HepG2 (cell line): Measurements from ENCODE around the gene RUSF1. TPM values are rescaled to one million over a fixed set of nuclear protein-coding genes. Genes with fewer than 3 reads are reported as not detected.
A peak's percentile ranks its signal among the peaks of the same experiment; 100 is the strongest.

Experiments
- HNF4A ChIP-seq: sonication (generic); formaldehyde crosslinking; IDR thresholded peaks from 2 replicates; pipeline ENCODE4 v1.4.0; 2020; ENCODE audit warnings: missing genetic modification reagents
- HOXD1 ChIP-seq: sonication (generic); formaldehyde crosslinking; IDR thresholded peaks from 2 replicates; pipeline ENCODE4 v1.5.0; 2020; ENCODE audit warnings: missing genetic modification reagents
- KDM4B ChIP-seq: sonication (generic); formaldehyde crosslinking; IDR thresholded peaks from 2 replicates; pipeline ENCODE4 v1.4.0; 2020; ENCODE audit warnings: missing genetic modification reagents
- MYC ChIP-seq: sonication (generic); formaldehyde crosslinking; IDR thresholded peaks from 2 replicates; pipeline ENCODE4 v1.9.0; 2021; ENCODE audit warnings: missing genetic modification reagents, borderline replicate concordance
- ONECUT2 ChIP-seq: sonication (generic); formaldehyde crosslinking; IDR thresholded peaks from 2 replicates; pipeline ENCODE4 v1.4.0; 2020; ENCODE audit warnings: missing genetic modification reagents
- RFX3 ChIP-seq: IDR thresholded peaks from 2 replicates; pipeline ENCODE4 v1.6.1; 2016; ENCODE audit warnings: missing biosample characterization, missing genetic modification reagents
- ZBTB38 ChIP-seq: sonication (generic); formaldehyde crosslinking; IDR thresholded peaks from 2 replicates; pipeline ENCODE4 v1.5.1; 2020; ENCODE audit warnings: mild to moderate bottlenecking, missing genetic modification reagents
- ZKSCAN1 ChIP-seq: fragments of 150-350 bp; IDR thresholded peaks from 2 replicates; pipeline ENCODE4 v1.6.1; 2014; ENCODE audit warnings: low read length
- ZNF121 ChIP-seq: sonication (generic); formaldehyde crosslinking; IDR thresholded peaks from 2 replicates; pipeline ENCODE4 v1.5.0; 2020; ENCODE audit warnings: mild to moderate bottlenecking, missing genetic modification reagents
- ZNF34 ChIP-seq: sonication (generic); formaldehyde crosslinking; IDR thresholded peaks from 2 replicates; pipeline ENCODE4 v1.4.0; 2020; ENCODE audit warnings: mild to moderate bottlenecking, missing genetic modification reagents, borderline replicate concordance
- ZNF558 ChIP-seq: sonication (generic); formaldehyde crosslinking; IDR thresholded peaks from 2 replicates; pipeline ENCODE4 v1.9.0; 2022; ENCODE audit warnings: mild to moderate bottlenecking, missing genetic modification reagents, borderline replicate concordance
- ZNF775 ChIP-seq: sonication (generic); formaldehyde crosslinking; IDR thresholded peaks from 2 replicates; pipeline ENCODE4 v1.4.0; 2020; ENCODE audit warnings: missing genetic modification reagents, mild to moderate bottlenecking, moderate library complexity, borderline replicate concordance
- polyA plus RNA-seq, 8 experiments: library from polyadenylated mRNA; depleted of rRNA in 3 of 8; stranded (reverse) in 7 of 8; unstranded in 1 of 8; fragments of >200 nt; fragmentation: Illumina TruSeq in 4 of 8; extraction: Trizol in 4 of 8; gene quantifications; 2 replicates each; pipeline versions ENCODE4 v1.2.1 to v1.2.3, GENCODE V29; 2011 to 2016; ENCODE audit warnings: low read depth in 4 of 8, missing spikeins in 1 of 8, mixed read lengths in 1 of 8; ENCODE audit not compliant: insufficient read depth in 1 of 8
- total RNA-seq, 5 experiments: library from RNA; depleted of rRNA; stranded (reverse); fragments of >200 nt; fragmentation: Illumina TruSeq; extraction: Trizol; gene quantifications; 2 replicates each; pipeline ENCODE4 v1.2.3, GENCODE V29; 2016; ENCODE audit warnings: low read depth in 1 of 5
- TF ChIP-seq, protein P1 (sequence below), 2 experiments: sonication (generic) in 1 of 2; formaldehyde crosslinking in 1 of 2; IDR thresholded peaks; 2 replicates each; pipeline versions ENCODE4 v1.5.1 to v1.6.1; 2011 to 2020; ENCODE audit warnings: borderline replicate concordance in 1 of 2, low read depth in 1 of 2, low read length in 1 of 2, mild to moderate bottlenecking in 1 of 2, missing genetic modification reagents in 1 of 2, moderate library complexity in 1 of 2
- TF ChIP-seq, protein P2 (sequence below): sonication (generic); formaldehyde crosslinking; IDR thresholded peaks from 2 replicates; pipeline ENCODE4 v1.8.1; 2023; ENCODE audit warnings: mild to moderate bottlenecking, missing genetic modification reagents
- TF ChIP-seq, protein P3 (sequence below): IDR thresholded peaks from 2 replicates; pipeline ENCODE4 v1.6.1; 2012; ENCODE audit warnings: low read length, improper control_type of control experiment
- TF ChIP-seq, protein P4 (sequence below): sonication (generic); formaldehyde crosslinking; IDR thresholded peaks from 2 replicates; pipeline ENCODE4 v1.9.0; 2022; ENCODE audit warnings: missing genetic modification reagents, mild to moderate bottlenecking, borderline replicate concordance
- TF ChIP-seq, protein P5 (sequence below), 2 experiments: sonication (generic) in 1 of 2; formaldehyde crosslinking in 1 of 2; IDR thresholded peaks; 2 replicates each; pipeline versions ENCODE4 v1.4.0 to v1.6.1; 2018 to 2020; ENCODE audit warnings: missing genetic modification reagents in 2 of 2, borderline replicate concordance in 1 of 2, low read depth in 1 of 2, mild to moderate bottlenecking in 1 of 2, missing biosample characterization in 1 of 2

RUSF1 gene
- total and polyA plus RNA-seq, 2 of the 13 experiments (the other 11 are each of a cell fraction or from before 2014, with no cell fraction given) = 40.8 to 50.2 TPM

DNA sequence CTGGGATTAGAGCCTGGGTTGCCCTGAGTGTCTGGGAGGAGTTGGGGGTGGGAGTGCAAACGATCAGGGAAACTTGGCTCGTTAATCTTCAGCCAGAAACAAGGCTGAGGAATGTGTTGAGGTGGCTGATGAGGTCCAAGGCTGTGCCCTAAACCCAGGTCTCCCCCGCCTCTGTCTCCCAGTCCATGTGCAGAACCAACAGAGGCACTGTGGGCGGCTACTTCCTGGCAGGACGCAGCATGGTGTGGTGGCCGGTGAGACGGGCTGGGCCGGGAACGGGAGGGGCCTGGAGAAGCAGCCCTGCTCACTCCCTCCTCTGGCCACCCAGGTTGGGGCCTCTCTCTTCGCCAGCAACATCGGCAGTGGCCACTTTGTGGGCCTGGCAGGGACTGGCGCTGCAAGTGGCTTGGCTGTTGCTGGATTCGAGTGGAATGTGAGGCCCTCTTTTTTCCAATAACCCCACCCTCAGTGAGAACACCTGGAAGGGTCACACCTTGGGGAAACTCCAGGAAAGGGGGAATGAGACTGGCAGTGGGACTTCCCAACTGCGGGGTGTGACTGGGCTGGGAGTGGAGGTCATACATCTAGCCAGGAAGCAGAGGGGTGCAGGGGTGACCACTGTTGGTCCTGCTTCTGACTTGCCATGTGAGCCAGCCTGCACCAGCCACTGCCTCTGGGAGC, 23.6 kb downstream of the RUSF1 start (continued):
- TF ChIP-seq, protein P1, sequence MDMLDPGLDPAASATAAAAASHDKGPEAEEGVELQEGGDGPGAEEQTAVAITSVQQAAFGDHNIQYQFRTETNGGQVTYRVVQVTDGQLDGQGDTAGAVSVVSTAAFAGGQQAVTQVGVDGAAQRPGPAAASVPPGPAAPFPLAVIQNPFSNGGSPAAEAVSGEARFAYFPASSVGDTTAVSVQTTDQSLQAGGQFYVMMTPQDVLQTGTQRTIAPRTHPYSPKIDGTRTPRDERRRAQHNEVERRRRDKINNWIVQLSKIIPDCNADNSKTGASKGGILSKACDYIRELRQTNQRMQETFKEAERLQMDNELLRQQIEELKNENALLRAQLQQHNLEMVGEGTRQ (IDR thresholded peaks at IDR 0.05; ENCODE audit: low read depth, low read length) = no peak
- TF ChIP-seq, protein P1 (CRISPR knock-in tag; IDR thresholded peaks at IDR 0.05; ENCODE audit: borderline replicate concordance) = no peak
- TF ChIP-seq ZNF558 (no peak; the same call in 1 of the 2 replicates), MYC (CRISPR knock-in tag) (peak; percentile 93), RFX3 (CRISPR knock-in tag) (no peak), ZNF121 (no peak), ZNF34 (CRISPR knock-in tag) (no peak), HNF4A (CRISPR knock-in tag) (peak; percentile 67), ONECUT2 (CRISPR knock-in tag) (peak; percentile 44; the same call in 1 of the 2 replicates), KDM4B (CRISPR knock-in tag) (peak; percentile 70; the same call in 1 of the 2 replicates), ZKSCAN1 (0 out of 2 replicates have a peak, but pooled peaks have one; percentile 30), ZBTB38 (CRISPR knock-in tag) (peak; percentile 38; the same call in 1 of the 2 replicates), HOXD1 (peak; percentile 81), ZNF775 (CRISPR knock-in tag) (no peak)
- TF ChIP-seq, protein P2, sequence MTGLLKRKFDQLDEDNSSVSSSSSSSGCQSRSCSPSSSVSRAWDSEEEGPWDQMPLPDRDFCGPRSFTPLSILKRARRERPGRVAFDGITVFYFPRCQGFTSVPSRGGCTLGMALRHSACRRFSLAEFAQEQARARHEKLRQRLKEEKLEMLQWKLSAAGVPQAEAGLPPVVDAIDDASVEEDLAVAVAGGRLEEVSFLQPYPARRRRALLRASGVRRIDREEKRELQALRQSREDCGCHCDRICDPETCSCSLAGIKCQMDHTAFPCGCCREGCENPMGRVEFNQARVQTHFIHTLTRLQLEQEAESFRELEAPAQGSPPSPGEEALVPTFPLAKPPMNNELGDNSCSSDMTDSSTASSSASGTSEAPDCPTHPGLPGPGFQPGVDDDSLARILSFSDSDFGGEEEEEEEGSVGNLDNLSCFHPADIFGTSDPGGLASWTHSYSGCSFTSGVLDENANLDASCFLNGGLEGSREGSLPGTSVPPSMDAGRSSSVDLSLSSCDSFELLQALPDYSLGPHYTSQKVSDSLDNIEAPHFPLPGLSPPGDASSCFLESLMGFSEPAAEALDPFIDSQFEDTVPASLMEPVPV (CRISPR knock-in tag) = 0 out of 2 replicates have a peak, but pooled peaks have one; percentile 30
- TF ChIP-seq, protein P3, sequence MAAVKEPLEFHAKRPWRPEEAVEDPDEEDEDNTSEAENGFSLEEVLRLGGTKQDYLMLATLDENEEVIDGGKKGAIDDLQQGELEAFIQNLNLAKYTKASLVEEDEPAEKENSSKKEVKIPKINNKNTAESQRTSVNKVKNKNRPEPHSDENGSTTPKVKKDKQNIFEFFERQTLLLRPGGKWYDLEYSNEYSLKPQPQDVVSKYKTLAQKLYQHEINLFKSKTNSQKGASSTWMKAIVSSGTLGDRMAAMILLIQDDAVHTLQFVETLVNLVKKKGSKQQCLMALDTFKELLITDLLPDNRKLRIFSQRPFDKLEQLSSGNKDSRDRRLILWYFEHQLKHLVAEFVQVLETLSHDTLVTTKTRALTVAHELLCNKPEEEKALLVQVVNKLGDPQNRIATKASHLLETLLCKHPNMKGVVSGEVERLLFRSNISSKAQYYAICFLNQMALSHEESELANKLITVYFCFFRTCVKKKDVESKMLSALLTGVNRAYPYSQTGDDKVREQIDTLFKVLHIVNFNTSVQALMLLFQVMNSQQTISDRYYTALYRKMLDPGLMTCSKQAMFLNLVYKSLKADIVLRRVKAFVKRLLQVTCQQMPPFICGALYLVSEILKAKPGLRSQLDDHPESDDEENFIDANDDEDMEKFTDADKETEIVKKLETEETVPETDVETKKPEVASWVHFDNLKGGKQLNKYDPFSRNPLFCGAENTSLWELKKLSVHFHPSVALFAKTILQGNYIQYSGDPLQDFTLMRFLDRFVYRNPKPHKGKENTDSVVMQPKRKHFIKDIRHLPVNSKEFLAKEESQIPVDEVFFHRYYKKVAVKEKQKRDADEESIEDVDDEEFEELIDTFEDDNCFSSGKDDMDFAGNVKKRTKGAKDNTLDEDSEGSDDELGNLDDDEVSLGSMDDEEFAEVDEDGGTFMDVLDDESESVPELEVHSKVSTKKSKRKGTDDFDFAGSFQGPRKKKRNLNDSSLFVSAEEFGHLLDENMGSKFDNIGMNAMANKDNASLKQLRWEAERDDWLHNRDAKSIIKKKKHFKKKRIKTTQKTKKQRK = no peak
- TF ChIP-seq, protein P4, sequence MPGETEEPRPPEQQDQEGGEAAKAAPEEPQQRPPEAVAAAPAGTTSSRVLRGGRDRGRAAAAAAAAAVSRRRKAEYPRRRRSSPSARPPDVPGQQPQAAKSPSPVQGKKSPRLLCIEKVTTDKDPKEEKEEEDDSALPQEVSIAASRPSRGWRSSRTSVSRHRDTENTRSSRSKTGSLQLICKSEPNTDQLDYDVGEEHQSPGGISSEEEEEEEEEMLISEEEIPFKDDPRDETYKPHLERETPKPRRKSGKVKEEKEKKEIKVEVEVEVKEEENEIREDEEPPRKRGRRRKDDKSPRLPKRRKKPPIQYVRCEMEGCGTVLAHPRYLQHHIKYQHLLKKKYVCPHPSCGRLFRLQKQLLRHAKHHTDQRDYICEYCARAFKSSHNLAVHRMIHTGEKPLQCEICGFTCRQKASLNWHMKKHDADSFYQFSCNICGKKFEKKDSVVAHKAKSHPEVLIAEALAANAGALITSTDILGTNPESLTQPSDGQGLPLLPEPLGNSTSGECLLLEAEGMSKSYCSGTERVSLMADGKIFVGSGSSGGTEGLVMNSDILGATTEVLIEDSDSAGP = peak; percentile 72; the same call in 1 of the 2 replicates
- TF ChIP-seq, protein P5, sequence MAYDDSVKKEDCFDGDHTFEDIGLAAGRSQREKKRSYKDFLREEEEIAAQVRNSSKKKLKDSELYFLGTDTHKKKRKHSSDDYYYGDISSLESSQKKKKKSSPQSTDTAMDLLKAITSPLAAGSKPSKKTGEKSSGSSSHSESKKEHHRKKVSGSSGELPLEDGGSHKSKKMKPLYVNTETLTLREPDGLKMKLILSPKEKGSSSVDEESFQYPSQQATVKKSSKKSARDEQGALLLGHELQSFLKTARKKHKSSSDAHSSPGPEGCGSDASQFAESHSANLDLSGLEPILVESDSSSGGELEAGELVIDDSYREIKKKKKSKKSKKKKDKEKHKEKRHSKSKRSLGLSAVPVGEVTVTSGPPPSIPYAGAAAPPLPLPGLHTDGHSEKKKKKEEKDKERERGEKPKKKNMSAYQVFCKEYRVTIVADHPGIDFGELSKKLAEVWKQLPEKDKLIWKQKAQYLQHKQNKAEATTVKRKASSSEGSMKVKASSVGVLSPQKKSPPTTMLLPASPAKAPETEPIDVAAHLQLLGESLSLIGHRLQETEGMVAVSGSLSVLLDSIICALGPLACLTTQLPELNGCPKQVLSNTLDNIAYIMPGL (CRISPR knock-in tag; IDR thresholded peaks at IDR 0.05; ENCODE audit: borderline replicate concordance in 1 of 2, low read depth in 1 of 2) = peak in 1 of 2 experiments; percentile 64; a peak in 1 of 4 replicates
